ENCODE measurements around the gene MPPED1. TPM values are rescaled to one million over a fixed set of nuclear protein-coding genes. Genes with fewer than 3 reads are reported as not detected.

The MPPED1 gene
- total RNA-seq, 2 experiments from 2014 or later: not detected

DNA sequence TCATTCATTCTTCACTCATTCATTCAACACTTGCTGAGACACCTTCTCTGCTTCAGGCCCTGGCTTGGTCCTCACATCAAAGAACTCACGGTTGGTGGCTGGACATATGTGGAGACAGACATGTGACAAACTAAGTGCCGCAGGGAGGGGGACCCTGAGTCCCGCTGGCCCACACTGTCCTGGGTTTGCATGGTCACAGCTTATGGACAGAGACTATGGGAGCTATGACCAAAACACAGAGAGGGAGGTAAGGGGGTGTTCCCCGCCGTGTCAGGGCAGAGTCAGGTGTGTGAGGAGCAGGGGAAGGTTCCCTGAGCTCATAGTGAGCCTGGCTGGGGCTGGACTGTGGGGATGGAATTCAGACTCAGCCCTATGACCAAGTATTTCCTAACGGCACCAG is 123.1 kb downstream of the MPPED1 start:
- Mint-ChIP-seq H3K36me3 (ENCODE audit: low read depth) (no peaks in the 10 kb centered on the region), H3K27ac (no peak overlapping the region), H3K4me3 (no peak overlapping the region), H3K4me1 (ENCODE audit: low read depth) (no peaks in the 10 kb centered on the region), H3K27me3 (ENCODE audit: low read depth) (no peaks in the 10 kb centered on the region), H3K9me3 (ENCODE audit: insufficient read depth) (no peaks in the 10 kb centered on the region)
- CTCF ChIA-PET: no interaction called here
- POLR2A ChIA-PET: no interaction called here
- no peak for DNase-seq
- no peak for ATAC-seq

GRCh38 chr22:43535336-43535735 is 123.5 kb downstream of the MPPED1 start:
- no peaks in the 10 kb centered on the region for H3K4me1 Mint-ChIP-seq (ENCODE audit: low read depth)
- ATAC-seq: no peak
- no peak overlapping the region for H3K4me3 Mint-ChIP-seq
- H3K36me3 Mint-ChIP-seq (ENCODE audit: low read depth): no peaks in the 10 kb centered on the region
- ChIA-PET CTCF (no interaction called here), POLR2A (no interaction called here)
- no peaks in the 10 kb centered on the region for H3K27me3 Mint-ChIP-seq (ENCODE audit: low read depth)
- no peak for DNase-seq
- H3K9me3 Mint-ChIP-seq (ENCODE audit: insufficient read depth): no peaks in the 10 kb centered on the region
- no peak overlapping the region for H3K27ac Mint-ChIP-seq

DNA sequence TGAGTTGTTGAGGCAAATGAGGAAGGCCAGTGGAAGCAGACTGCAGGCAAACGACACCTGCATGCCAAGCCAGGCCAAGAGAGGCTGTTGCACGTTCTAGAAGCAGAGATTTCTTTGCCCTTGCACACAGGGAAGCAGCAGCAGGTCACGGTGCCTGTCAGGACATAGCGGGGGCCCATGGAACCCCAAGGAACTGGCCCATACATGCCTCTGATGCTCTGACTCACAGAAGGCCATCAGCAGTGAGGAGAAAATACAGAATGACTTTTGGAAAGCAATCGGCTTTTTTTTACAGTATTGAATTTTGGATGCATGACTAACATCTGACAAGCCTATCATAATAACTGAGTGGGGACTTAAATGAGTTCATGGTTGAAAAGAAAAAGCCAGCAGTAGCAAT is 123.9 kb downstream of the MPPED1 start:
- no peaks in the 10 kb centered on the region for H3K27me3 Mint-ChIP-seq (ENCODE audit: low read depth)
- ChIA-PET CTCF (no interaction called here), POLR2A (no interaction called here)
- H3K9me3 Mint-ChIP-seq (ENCODE audit: insufficient read depth): no peaks in the 10 kb centered on the region
- no peaks in the 10 kb centered on the region for H3K36me3 Mint-ChIP-seq (ENCODE audit: low read depth)
- H3K4me1 Mint-ChIP-seq (ENCODE audit: low read depth): no peaks in the 10 kb centered on the region
- no peak overlapping the region for H3K27ac Mint-ChIP-seq
- ATAC-seq (no peak), DNase-seq (no peak)
- no peak overlapping the region for H3K4me3 Mint-ChIP-seq

DNA sequence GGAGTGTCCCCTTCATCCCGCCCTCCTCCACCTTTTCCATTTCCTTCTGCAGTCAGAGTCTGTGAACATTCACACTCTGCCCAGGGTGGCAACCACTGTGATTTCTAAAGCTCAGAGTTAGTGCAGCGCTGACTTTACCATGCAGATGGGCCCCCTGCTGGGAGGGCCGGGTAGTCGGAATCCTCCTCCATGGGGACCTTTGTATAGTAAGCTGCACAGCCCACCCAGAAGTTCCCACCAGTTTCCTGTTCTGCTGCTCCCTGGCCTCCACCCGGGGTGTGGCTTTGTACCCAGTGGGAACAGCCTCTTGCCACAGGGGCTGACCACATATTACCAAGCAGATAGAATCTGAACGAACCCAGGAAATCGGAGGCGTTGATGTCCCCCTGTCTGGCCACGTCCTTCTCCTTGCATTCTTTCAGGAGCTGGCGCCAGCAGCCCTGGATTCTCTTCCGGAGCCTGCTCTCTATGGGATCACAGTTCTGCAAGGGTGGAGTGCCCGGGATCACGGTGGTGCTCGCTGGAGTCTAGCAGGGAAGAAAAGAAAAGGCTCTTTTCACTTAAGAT is 125.3 kb downstream of the MPPED1 start:
- no peak for DNase-seq
- Mint-ChIP-seq H3K4me3 (no peak overlapping the region), H3K36me3 (ENCODE audit: low read depth) (no peaks in the 10 kb centered on the region), H3K27ac (no peak overlapping the region), H3K4me1 (ENCODE audit: low read depth) (no peaks in the 10 kb centered on the region), H3K9me3 (ENCODE audit: insufficient read depth) (no peaks in the 10 kb centered on the region), H3K27me3 (ENCODE audit: low read depth) (no peaks in the 10 kb centered on the region)
- CTCF ChIA-PET: no interaction called here
- POLR2A ChIA-PET: no interaction called here
- ATAC-seq: no peak

DNA sequence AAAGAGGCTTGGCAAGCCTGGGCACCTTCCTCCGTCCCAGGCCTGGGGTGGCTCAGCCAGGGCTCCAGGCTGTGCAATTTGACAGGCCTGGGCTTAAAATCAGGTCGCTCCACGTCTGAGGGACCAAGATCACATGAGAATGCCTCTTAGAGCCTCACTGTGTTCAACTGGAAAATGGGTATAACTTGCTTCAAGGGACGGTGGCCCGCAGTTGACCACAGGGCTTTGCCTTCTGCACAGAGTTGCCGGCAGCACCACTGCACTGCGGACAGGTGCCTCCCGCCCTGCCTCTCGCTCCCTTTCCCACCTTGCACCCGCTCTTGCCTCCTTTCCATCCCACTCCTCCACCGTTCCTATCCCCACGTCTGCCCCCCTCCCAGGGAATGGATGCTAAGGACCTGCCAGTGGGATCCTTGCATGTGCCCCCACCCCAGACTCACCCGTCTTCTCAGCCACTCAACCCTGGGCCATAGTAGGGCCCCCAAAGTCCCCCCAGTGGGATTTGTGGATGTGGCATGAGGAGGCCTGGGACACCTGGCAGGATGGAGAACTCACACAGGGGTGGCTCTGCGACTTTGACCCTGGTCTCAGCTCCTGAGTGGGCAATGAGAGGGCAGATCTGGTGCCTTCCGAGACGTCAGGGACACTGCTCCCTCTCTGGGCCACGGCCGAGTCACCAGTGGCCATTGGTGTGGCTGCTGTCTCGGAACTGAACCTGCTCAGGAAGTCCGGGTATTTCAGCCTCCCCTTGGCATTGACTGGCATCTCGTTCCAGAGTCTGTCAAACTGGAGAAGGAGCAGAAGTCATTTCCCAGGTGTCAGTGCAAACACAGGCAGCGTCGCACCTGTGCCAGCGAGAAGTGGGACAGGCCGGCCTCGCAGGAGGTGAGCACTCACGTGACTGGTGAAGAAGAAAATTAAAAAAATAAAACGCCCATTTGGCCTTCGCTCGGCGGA is 128.0 kb downstream of the MPPED1 start:
- no peaks in the 10 kb centered on the region for H3K4me1 Mint-ChIP-seq (ENCODE audit: low read depth)
- ChIA-PET CTCF (no interaction called here), POLR2A (no interaction called here)
- no peaks in the 10 kb centered on the region for H3K27me3 Mint-ChIP-seq (ENCODE audit: low read depth)
- no peaks in the 10 kb centered on the region for H3K9me3 Mint-ChIP-seq (ENCODE audit: insufficient read depth)
- no peaks in the 10 kb centered on the region for H3K36me3 Mint-ChIP-seq (ENCODE audit: low read depth)
- H3K27ac Mint-ChIP-seq: no peak overlapping the region
- DNase-seq (no peak), ATAC-seq (no peak)
- H3K4me3 Mint-ChIP-seq: no peak overlapping the region

DNA sequence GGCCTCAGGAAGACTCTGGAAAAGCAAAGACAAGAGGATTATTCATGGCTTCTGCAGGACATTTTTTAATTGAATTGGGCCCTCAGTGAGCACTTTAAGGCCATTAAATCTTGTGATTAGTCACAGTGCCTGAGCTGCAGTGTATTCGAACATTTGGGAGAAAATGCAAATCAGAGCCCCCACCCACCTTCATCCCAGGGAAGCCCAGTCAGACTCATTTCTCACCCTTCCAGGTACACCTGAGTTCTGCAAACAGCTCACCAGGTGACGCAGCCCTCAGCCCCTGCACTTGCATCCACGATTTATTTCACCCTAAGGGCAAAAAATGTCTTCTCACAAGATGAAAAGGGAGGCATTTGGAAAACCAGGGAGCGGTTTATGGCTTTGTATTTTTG is 128.7 kb downstream of the MPPED1 start:
- Mint-ChIP-seq H3K36me3 (ENCODE audit: low read depth) (no peaks in the 10 kb centered on the region), H3K27ac (no peak overlapping the region), H3K9me3 (ENCODE audit: insufficient read depth) (no peaks in the 10 kb centered on the region), H3K27me3 (ENCODE audit: low read depth) (no peaks in the 10 kb centered on the region), H3K4me1 (ENCODE audit: low read depth) (no peaks in the 10 kb centered on the region), H3K4me3 (no peak overlapping the region)
- DNase-seq (no peak), ATAC-seq (no peak)
- ChIA-PET CTCF (no interaction called here), POLR2A (no interaction called here)

GRCh38 chr22:43541022-43541421 is 129.2 kb downstream of the MPPED1 start:
- no peak for DNase-seq
- no peaks in the 10 kb centered on the region for H3K9me3 Mint-ChIP-seq (ENCODE audit: insufficient read depth)

GRCh38 chr22:43541462-43542407 is 129.9 kb downstream of the MPPED1 start:
- no peak overlapping the region for H3K27ac Mint-ChIP-seq
- DNase-seq (no peak), ATAC-seq (no peak)
- H3K27me3 Mint-ChIP-seq (ENCODE audit: low read depth): peaks cover 2% of the 10 kb centered on the region
- POLR2A ChIA-PET: no interaction called here
- H3K36me3 Mint-ChIP-seq (ENCODE audit: low read depth): no peaks in the 10 kb centered on the region
- H3K4me1 Mint-ChIP-seq (ENCODE audit: low read depth): no peaks in the 10 kb centered on the region
- no peak overlapping the region for H3K4me3 Mint-ChIP-seq
- CTCF ChIA-PET: no interaction called here
- no peaks in the 10 kb centered on the region for H3K9me3 Mint-ChIP-seq (ENCODE audit: insufficient read depth)

More at GRCh38 chr22:43541022-43541421, 129.2 kb downstream of the MPPED1 start:
- no peak for ATAC-seq
- POLR2A ChIA-PET: no interaction called here
- CTCF ChIA-PET: no interaction called here
- no peaks in the 10 kb centered on the region for H3K27me3 Mint-ChIP-seq (ENCODE audit: low read depth)
- no peaks in the 10 kb centered on the region for H3K4me1 Mint-ChIP-seq (ENCODE audit: low read depth)
- no peak overlapping the region for H3K27ac Mint-ChIP-seq
- H3K4me3 Mint-ChIP-seq: no peak overlapping the region
- no peaks in the 10 kb centered on the region for H3K36me3 Mint-ChIP-seq (ENCODE audit: low read depth)

- DNase-seq (no peak), ATAC-seq (no peak)
Measured at GRCh38 chr22:43542681-43543521, 131.1 kb downstream of the MPPED1 start.

DNA sequence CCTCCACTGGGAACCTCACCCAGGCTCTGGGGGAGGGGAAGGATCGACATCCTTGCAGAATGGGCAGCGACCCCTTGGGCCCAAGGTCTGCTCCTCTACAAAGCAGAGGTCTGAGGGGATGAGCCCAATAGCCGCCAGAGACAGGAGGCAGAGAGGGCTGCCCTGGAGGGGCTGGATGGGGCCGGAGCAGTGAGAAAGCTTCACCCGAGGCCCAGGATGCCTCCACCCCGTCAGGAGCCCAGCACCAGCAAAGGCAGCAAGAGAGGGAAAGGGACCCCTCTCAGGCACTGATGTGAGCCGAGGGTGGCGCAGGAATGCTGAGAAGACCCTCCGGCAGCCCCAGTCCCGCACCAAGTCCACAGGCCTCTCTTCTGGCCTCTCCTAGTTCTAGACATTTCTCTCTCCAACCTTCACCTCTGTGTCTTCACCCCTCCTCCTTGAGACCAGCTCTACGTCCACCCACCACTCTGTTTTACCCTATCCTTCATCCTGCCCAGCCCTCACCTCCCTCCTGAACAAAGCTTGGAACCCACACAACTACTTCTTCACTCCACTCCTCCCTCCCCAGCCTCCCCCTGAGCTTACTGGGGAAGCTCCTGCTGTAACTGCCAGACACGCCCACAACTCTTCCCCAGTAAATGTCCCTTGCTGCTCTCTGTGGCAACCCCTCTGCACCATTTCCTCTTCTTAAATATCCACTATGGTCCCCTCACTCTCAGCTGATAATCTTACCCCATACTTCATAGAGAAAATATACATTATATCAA is 131.9 kb downstream of the MPPED1 start:
- Mint-ChIP-seq H3K4me1 (ENCODE audit: low read depth) (no peaks in the 10 kb centered on the region), H3K9me3 (ENCODE audit: insufficient read depth) (no peaks in the 10 kb centered on the region), H3K36me3 (ENCODE audit: low read depth) (no peaks in the 10 kb centered on the region), H3K4me3 (no peak overlapping the region), H3K27me3 (ENCODE audit: low read depth) (peaks cover 2% of the 10 kb centered on the region), H3K27ac (no peak overlapping the region)
- no peak for DNase-seq
- CTCF ChIA-PET: no interaction called here
- POLR2A ChIA-PET: no interaction called here
- no peak for ATAC-seq

More at GRCh38 chr22:43542681-43543521, 131.1 kb downstream of the MPPED1 start:
- peaks cover 2% of the 10 kb centered on the region for H3K27me3 Mint-ChIP-seq (ENCODE audit: low read depth)
- ChIA-PET POLR2A (no interaction called here), CTCF (no interaction called here)
- no peak overlapping the region for H3K27ac Mint-ChIP-seq
- no peaks in the 10 kb centered on the region for H3K9me3 Mint-ChIP-seq (ENCODE audit: insufficient read depth)
- H3K4me3 Mint-ChIP-seq: no peak overlapping the region
- H3K36me3 Mint-ChIP-seq (ENCODE audit: low read depth): no peaks in the 10 kb centered on the region
- H3K4me1 Mint-ChIP-seq (ENCODE audit: low read depth): no peaks in the 10 kb centered on the region

- Mint-ChIP-seq H3K36me3 (ENCODE audit: low read depth) (no peaks in the 10 kb centered on the region), H3K4me3 (no peak overlapping the region), H3K27ac (no peak overlapping the region), H3K4me1 (ENCODE audit: low read depth) (no peaks in the 10 kb centered on the region), H3K27me3 (ENCODE audit: low read depth) (peaks cover 2% of the 10 kb centered on the region), H3K9me3 (ENCODE audit: insufficient read depth) (no peaks in the 10 kb centered on the region)
- no peak for DNase-seq
- no peak for ATAC-seq
- POLR2A ChIA-PET: no interaction called here
- CTCF ChIA-PET: no interaction called here
Measured at GRCh38 chr22:43544289-43544673, 132.5 kb downstream of the MPPED1 start.
